IPS-18a (cell line): ENCODE measurements around the gene MCUR1.
"Not testable (repeated sequence)": the region's sequence is repeated elsewhere in the genome, so short reads cannot be mapped to it uniquely, and the experiment has no call there.

Source experiments
- H3K27ac ChIP-seq: one replicate; pipeline ENCODE4 v1.5.1; 2013; ENCODE audit warnings: low read length
- H3K27me3 ChIP-seq: one replicate; pipeline ENCODE4 v1.6.1; 2013; ENCODE audit warnings: mild to moderate bottlenecking, low read length; ENCODE audit not compliant: control insufficient read depth, insufficient read depth
- H3K36me3 ChIP-seq: one replicate; pipeline ENCODE4 v1.6.1; 2013; ENCODE audit warnings: low read depth, low read length; ENCODE audit not compliant: control insufficient read depth
- H3K4me1 ChIP-seq: one replicate; pipeline ENCODE4 v1.6.1; 2013; ENCODE audit warnings: low read depth, low read length; ENCODE audit not compliant: control insufficient read depth
- H3K4me3 ChIP-seq: one replicate; pipeline ENCODE4 v1.5.1; 2013; ENCODE audit warnings: low read length
- H3K9ac ChIP-seq: one replicate; pipeline ENCODE4 v1.6.1; 2013; ENCODE audit warnings: mild to moderate bottlenecking, low read length, moderate library complexity
- H3K9me3 ChIP-seq: one replicate; pipeline ENCODE4 v1.6.1; 2013; ENCODE audit warnings: low read depth, low read length; ENCODE audit not compliant: control insufficient read depth

The MCUR1 gene

DNA sequence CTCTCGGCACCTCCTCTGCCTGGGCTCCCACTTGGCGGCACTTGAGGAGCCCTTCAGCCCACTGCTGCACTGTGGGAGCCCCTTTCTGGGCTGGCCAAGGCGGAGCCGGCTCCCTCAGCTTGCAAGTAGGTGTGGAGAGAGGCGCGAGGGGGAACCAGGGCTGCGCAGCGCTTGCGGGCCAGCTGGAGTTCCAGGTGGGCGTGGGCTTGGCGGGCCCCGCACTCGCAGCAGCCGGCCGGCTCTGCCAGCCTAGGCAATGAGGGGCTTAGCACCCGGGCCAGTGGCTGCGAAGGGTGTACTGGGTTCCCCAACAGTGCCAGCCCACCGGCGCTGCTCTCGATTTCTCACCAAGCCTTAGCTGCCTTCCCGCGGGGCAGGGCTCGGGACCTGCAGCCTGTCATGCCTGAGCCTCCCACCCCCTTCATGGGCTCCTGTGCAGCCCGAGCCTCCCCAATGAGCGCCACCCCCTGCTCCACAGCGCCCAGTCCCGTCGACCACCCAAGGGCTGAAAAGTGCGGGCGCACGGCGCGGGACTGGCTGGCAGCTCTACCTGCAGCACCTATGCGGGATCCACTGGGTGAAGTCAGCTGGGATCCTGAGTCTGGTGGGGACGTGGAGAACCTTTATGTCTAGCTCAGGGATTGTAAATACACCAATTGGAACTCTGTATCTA lies 41.9 kb downstream of the MCUR1 start:
- not testable (repeated sequence) for H3K9ac ChIP-seq, H3K27me3 ChIP-seq, H3K27ac ChIP-seq, H3K9me3 ChIP-seq, H3K4me1 ChIP-seq, H3K4me3 ChIP-seq, H3K36me3 ChIP-seq

DNA sequence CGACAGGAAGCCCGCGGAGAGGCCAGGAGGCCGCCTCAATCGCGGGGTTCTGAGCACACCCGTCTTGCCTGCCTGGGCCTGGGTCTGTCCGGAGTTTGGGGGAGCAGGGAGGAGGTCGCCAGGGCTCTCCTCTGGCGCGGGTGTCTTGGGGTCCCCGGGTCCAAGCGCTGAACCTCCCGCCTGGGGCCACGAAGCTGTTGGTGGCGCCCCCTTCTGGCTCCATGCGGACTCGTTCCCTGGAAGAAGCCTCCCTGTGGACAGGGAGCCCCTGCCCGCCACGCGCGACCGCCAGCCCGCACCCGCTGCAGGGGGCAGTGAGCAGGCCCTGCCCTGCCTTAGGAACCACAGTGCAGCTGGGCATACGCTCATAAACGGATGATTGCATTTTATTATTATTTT lies 44.7 kb downstream of the MCUR1 start:
- Histone ChIP-seq H3K36me3 (no peaks in the 10 kb centered on the region), H3K27ac (no peak overlapping the region), H3K9ac (no peak overlapping the region), H3K4me3 (no peak overlapping the region), H3K27me3 (no peaks in the 10 kb centered on the region), H3K4me1 (peaks cover 4% of the 10 kb centered on the region), H3K9me3 (no peaks in the 10 kb centered on the region)

DNA sequence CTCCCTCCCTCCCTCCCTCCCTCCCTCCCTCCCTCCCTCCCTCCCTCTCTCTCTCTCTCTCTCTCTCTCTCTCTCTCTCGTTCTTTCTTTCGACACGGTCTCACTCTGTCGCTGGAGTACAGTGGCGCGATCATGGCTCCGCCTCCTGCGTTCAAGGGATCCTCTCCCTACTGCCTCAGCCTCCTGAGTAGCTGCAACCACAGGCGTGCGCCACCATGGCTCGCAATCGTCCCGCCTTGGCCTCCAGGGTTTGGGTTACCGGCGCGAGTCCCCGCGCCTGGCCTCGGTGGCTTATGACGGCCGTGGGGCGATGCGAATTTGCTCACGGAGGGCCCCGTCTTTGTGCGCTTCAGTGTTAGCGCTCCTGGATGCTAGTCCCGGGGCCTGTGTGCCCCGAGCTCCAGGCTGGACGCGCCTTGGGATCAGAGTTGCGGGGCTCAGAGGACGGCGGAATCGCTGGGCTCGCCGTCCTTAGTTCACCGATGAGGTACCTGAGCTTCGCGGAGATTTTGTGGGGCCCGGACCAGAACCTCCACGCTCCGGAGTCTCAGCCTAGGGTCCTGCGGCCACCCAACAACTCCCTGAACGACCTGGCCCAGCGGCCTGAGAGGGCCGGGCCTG lies 45.2 kb downstream of the MCUR1 start:
- Histone ChIP-seq H3K27ac (no peak overlapping the region), H3K9me3 (no peaks in the 10 kb centered on the region), H3K4me3 (no peak overlapping the region), H3K27me3 (no peaks in the 10 kb centered on the region), H3K9ac (no peak overlapping the region), H3K36me3 (no peaks in the 10 kb centered on the region), H3K4me1 (peaks cover 4% of the 10 kb centered on the region)

GRCh38 chr6:13767121-13767808 lies 47.1 kb downstream of the MCUR1 start:
- Histone ChIP-seq H3K9ac (no peak overlapping the region), H3K27me3 (no peaks in the 10 kb centered on the region), H3K4me1 (peaks cover 4% of the 10 kb centered on the region), H3K27ac (no peak overlapping the region), H3K36me3 (no peaks in the 10 kb centered on the region), H3K9me3 (no peaks in the 10 kb centered on the region), H3K4me3 (no peak overlapping the region)

GRCh38 chr6:13766201-13766634 lies 48.1 kb downstream of the MCUR1 start:
- Histone ChIP-seq H3K36me3 (no peaks in the 10 kb centered on the region), H3K4me3 (no peak overlapping the region), H3K27me3 (no peaks in the 10 kb centered on the region), H3K4me1 (peaks cover 4% of the 10 kb centered on the region), H3K27ac (no peak overlapping the region), H3K9ac (no peak overlapping the region), H3K9me3 (no peaks in the 10 kb centered on the region)

DNA sequence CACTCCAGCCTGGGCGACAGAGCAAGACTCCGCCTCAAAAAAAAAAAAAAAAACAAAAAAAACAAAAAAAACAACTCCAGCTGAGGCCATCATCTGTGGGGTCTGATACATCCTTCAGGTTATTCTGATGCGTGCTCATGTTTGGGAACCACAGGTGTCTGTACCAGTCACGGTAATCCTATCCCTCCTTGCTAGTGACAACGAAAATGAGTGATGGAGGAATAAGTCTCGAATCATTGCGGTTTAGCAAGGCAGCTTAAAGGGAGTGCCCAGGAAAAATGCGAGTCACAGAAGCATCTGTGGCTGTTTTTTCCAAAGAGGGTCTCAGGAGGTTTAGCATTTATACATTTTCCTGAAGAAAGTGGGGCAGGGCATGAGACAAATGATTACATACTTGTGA lies 48.8 kb downstream of the MCUR1 start:
- Histone ChIP-seq H3K4me3 (no peak overlapping the region), H3K27me3 (no peaks in the 10 kb centered on the region), H3K9me3 (no peaks in the 10 kb centered on the region), H3K4me1 (peaks cover 4% of the 10 kb centered on the region), H3K36me3 (no peaks in the 10 kb centered on the region), H3K9ac (no peak overlapping the region), H3K27ac (no peak overlapping the region)

DNA sequence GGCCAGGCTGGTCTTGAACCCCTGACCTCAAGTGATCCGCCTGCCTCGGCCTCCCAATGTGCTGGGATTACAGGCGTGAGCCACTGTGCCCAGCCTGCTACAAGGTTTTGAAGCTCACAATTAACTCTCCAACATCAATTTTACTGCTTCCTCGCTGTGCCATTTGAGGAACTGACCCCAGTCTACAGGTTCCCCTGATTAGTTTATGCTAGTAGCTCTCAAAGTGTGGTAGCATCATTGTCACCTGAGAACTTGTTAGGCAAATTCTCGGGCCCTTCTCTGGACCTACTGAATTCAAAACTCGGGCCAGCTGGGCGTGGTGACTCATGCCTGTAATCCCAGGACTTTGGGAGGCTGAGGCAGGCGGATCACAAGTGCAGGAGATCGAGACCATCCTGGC lies 49.4 kb downstream of the MCUR1 start:
- H3K27me3 ChIP-seq = no peaks in the 10 kb centered on the region
- peaks cover 4% of the 10 kb centered on the region for H3K4me1 ChIP-seq
- H3K9me3 ChIP-seq = no peaks in the 10 kb centered on the region
- H3K36me3 ChIP-seq = no peaks in the 10 kb centered on the region
- no peak overlapping the region for H3K9ac ChIP-seq
- H3K4me3 ChIP-seq = no peak overlapping the region
- H3K27ac ChIP-seq = no peak overlapping the region

GRCh38 chr6:13763740-13764381 lies 50.5 kb downstream of the MCUR1 start:
- no peaks in the 10 kb centered on the region for H3K9me3 ChIP-seq
- H3K27ac ChIP-seq = no peak overlapping the region
- H3K4me1 ChIP-seq = peaks cover 4% of the 10 kb centered on the region
- H3K36me3 ChIP-seq = no peaks in the 10 kb centered on the region
- H3K27me3 ChIP-seq = no peaks in the 10 kb centered on the region
- no peak overlapping the region for H3K4me3 ChIP-seq
- no peak overlapping the region for H3K9ac ChIP-seq

DNA sequence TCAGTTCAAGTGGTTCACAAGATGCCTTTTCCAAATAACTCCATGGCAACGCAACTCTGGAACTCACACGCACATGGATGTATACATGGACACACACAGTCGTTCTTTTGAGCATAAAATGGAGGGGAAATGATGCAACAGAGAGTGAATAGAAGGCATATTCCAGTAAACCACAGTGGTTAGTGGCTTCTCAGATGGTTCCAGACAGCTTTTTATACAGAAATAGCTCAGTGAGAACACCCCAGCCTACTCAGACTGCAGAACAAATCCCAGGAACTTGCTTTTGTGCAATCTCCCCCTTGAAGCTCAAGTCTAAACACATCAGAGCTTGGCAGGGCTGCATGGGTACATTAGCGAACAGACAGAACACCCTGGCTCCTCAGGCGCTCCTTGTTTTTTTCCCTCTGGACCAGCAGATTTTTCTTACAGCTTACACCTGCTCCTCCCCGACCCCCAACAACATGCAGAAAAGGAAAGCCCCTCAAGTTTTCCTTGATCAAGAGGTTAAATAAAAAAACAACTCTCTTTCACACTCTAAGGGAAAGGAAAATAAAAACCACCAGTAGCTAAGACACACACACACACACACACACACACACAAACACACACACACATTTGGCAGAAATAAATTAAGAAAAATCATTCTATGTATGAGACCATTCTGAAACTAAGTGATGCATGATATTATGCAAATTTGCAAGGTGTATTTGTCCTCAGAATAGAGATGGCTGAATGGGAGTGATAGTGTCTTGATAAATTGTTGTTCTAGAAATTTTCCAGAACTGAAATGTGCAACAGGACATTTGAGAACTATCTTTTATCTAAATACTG lies 51.5 kb downstream of the MCUR1 start:
- H3K4me1 ChIP-seq = peaks cover 4% of the 10 kb centered on the region
- H3K4me3 ChIP-seq = no peak overlapping the region
- H3K9ac ChIP-seq = no peak overlapping the region
- no peak overlapping the region for H3K27ac ChIP-seq
- no peaks in the 10 kb centered on the region for H3K27me3 ChIP-seq
- H3K9me3 ChIP-seq = no peaks in the 10 kb centered on the region
- no peaks in the 10 kb centered on the region for H3K36me3 ChIP-seq

DNA sequence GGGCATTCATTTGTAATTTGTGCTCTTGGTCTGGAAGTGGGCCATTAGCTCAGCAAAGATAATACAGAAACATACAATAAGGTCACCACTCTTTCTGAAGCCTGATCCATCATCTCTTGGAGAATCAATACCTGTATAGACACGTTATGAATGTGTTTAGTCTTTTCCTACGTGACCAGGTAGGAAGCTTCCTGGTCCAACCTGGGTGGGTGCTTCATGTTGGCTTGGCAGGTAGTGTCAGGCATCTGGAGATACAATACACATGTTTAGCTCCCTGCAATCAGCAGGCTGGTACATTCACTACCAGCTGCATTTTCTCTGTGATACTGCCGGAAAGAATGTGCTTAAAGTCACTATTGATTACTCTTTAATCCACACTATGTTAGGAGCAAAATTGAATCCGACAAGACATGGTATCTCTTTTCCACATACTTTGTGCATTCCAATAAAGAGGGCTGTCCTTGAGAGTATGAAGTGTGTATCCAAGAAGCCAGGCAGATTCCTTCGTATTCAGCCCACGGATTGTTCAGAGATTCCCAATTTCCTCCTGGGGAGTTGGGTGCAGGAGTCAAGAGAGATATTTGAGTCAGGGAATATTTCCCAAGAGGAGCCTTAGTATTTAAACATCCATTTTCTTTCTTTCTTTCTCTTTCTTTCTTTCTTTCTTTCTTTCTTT lies 52.9 kb downstream of the MCUR1 start:
- H3K9ac ChIP-seq = no peak overlapping the region
- no peaks in the 10 kb centered on the region for H3K27me3 ChIP-seq
- H3K4me1 ChIP-seq = no peaks in the 10 kb centered on the region
- no peaks in the 10 kb centered on the region for H3K9me3 ChIP-seq
- no peak overlapping the region for H3K27ac ChIP-seq
- no peak overlapping the region for H3K4me3 ChIP-seq
- H3K36me3 ChIP-seq = no peaks in the 10 kb centered on the region
